K562 (cell line): ENCODE results near the gene C3. TPM values are rescaled to one million over a fixed set of nuclear protein-coding genes. Genes with fewer than 3 reads are reported as not detected.

Source experiments
- ATAC-seq: fragments of 200-7000 bp; cut with Tn5 transposase; 3 replicates; pipeline ENCODE4 v1.9.1; 2020; ENCODE audit warnings: moderate library complexity
- BruUV-seq: library from RNA; stranded (reverse); fragments of 400-500 nt; replicated peaks from 2 replicates; lab custom pipeline; 2021; lab: Mats Ljungman, UMichigan
- CTCF ChIA-PET: fragments of 300-600 bp; formaldehyde crosslinking; extraction: SDS; loops from one replicate; lab custom pipeline; 2021; ENCODE audit warnings: low intra/inter-chr PET ratio; lab: Yijun Ruan, JAX
- POLR2A ChIA-PET: fragments of 300-600, 350-650 bp; sonication (Branson Sonifier 250); formaldehyde crosslinking; extraction: SDS; loops from one replicate; lab custom pipeline; 2021; ENCODE audit warnings: antibody characterized with exemption, inconsistent platforms; lab: Yijun Ruan, JAX
- DNase-seq, 4 experiments: peaks; one replicate each; pipeline versions ENCODE4 v3.0.0 to v3.0.0-alpha.2; 2011 to 2018; ENCODE audit warnings: low spot score in 3 of 4, mixed read lengths in 3 of 4; ENCODE audit errors: extremely low read depth in 1 of 4
- FAIRE-seq: peaks from 2 replicates; lab custom pipeline; 2011; peaks lifted over from hg19 to GRCh38; lab: Jason Lieb, UNC
- H2AFZ ChIP-seq: 2 replicates; pipeline ENCODE4 v1.6.0; 2011; ENCODE audit warnings: low read depth, low read length, control low read depth, inconsistent platforms
- H3K27ac ChIP-seq: fragments of 200-600 bp; 3 replicates; pipeline ENCODE4 v1.8.0; 2011; ENCODE audit warnings: low read depth, mild to moderate bottlenecking, control low read depth, inconsistent platforms, low read length, moderate library complexity, mixed read lengths; ENCODE audit errors: extremely low read depth
- H3K27me3 ChIP-seq, 2 experiments: fragments of 300-600 bp in 1 of 2; 2 replicates in 1 of 2; 3 replicates in 1 of 2; pipeline versions ENCODE4 v1.6.0 to v1.8.0; 2011; ENCODE audit warnings: inconsistent platforms in 2 of 2, low read length in 2 of 2, mild to moderate bottlenecking in 1 of 2, mixed read lengths in 1 of 2, moderate library complexity in 1 of 2; ENCODE audit not compliant: control insufficient read depth in 2 of 2, insufficient read depth in 2 of 2
- H3K36me3 ChIP-seq: fragments of 300-600 bp; 3 replicates; pipeline ENCODE4 v1.8.0; 2011; ENCODE audit warnings: mild to moderate bottlenecking, low read length, inconsistent platforms; ENCODE audit not compliant: control insufficient read depth, insufficient read depth
- H3K4me1 ChIP-seq, 2 experiments: fragments of 200-600 bp in 1 of 2; replicated peaks in 1 of 2; 2 replicates in 1 of 2; 3 replicates in 1 of 2; pipeline versions ENCODE4 v1.5.1 to v1.8.0; 2011; ENCODE audit warnings: inconsistent platforms in 2 of 2, low read length in 2 of 2, mild to moderate bottlenecking in 1 of 2, mixed read lengths in 1 of 2, moderate library complexity in 1 of 2; ENCODE audit not compliant: control insufficient read depth in 2 of 2, insufficient read depth in 2 of 2
- H3K4me2 ChIP-seq: 2 replicates; pipeline ENCODE4 v1.6.1; 2011; ENCODE audit warnings: low read length, control low read depth, inconsistent platforms, mixed read lengths; ENCODE audit not compliant: insufficient read depth
- H3K4me3 ChIP-seq: fragments of 200-600 bp; sonication (generic), shearing (Covaris generic); 2 replicates; pipeline ENCODE4 v1.5.1; 2016; ENCODE audit warnings: control low read depth, inconsistent platforms
- H3K79me2 ChIP-seq: fragments of 200-600 bp; 3 replicates; pipeline ENCODE4 v1.8.0; 2011; ENCODE audit warnings: low read length, inconsistent platforms; ENCODE audit not compliant: control insufficient read depth, insufficient read depth
- H3K9ac ChIP-seq, 2 experiments: 2 replicates each; pipeline versions ENCODE4 v1.6.0 to v1.6.1; 2011; ENCODE audit warnings: low read depth in 2 of 2, low read length in 2 of 2, control low read depth in 1 of 2, inconsistent platforms in 1 of 2, mild to moderate bottlenecking in 1 of 2, mixed read lengths in 1 of 2; ENCODE audit not compliant: insufficient read depth in 1 of 2
- H3K9me1 ChIP-seq: one replicate; pipeline ENCODE4 v1.6.0; 2011; ENCODE audit warnings: inconsistent platforms, mild to moderate bottlenecking, low read length, moderate library complexity; ENCODE audit not compliant: control insufficient read depth, insufficient read depth
- H3K9me3 ChIP-seq: replicated peaks from 2 replicates; pipeline ENCODE4 v1.5.1; 2011; ENCODE audit warnings: low read depth, low read length, inconsistent platforms; ENCODE audit not compliant: control insufficient read depth, insufficient read depth
- H4K20me1 ChIP-seq: replicated peaks from 2 replicates; pipeline ENCODE4 v1.6.1; 2011; ENCODE audit warnings: low read length, inconsistent platforms, mixed read lengths; ENCODE audit not compliant: control insufficient read depth, insufficient read depth
- ARID1B ChIP-seq: fragments of 450-650 bp; IDR thresholded peaks from 2 replicates; pipeline ENCODE4 v1.6.1; 2016; ENCODE audit warnings: antibody characterized with exemption, mild to moderate bottlenecking, inconsistent platforms
- BHLHE40 ChIP-seq: IDR thresholded peaks from 2 replicates; pipeline ENCODE4 v1.6.1; 2011; ENCODE audit warnings: low read length, improper control_type of control experiment
- DACH1 ChIP-seq: fragments of 450-650 bp; IDR thresholded peaks from 2 replicates; pipeline ENCODE4 v1.6.1; 2018; ENCODE audit not compliant: partially characterized antibody
- GABPA ChIP-seq: fragments of 200-800 bp; sonication (Bioruptor generic); conservative IDR thresholded peaks from 2 replicates; pipeline ENCODE4 v1.6.1; 2016; ENCODE audit warnings: low read depth, missing genetic modification characterization, missing compliant biosample characterization
- MEF2D ChIP-seq: conservative IDR thresholded peaks from 2 replicates; pipeline ENCODE4 v1.6.1; 2016; ENCODE audit warnings: low read depth, missing genetic modification characterization, missing compliant biosample characterization
- NBN ChIP-seq: fragments of 450-650 bp; IDR thresholded peaks from 2 replicates; pipeline ENCODE4 v1.6.1; 2016; ENCODE audit warnings: low read depth, mild to moderate bottlenecking
- RAD21 ChIP-seq, 2 experiments: fragments of 250-450 bp in 1 of 2; fragments of 450-650 bp in 1 of 2; sonication (Bioruptor Pico) in 1 of 2; formaldehyde crosslinking in 1 of 2; IDR thresholded peaks in 1 of 2; conservative IDR thresholded peaks in 1 of 2; 2 replicates each; pipeline versions ENCODE4 v1.4.0 to v1.8.0; 2020 to 2022; ENCODE audit warnings: mild to moderate bottlenecking in 2 of 2, moderate library complexity in 1 of 2
- ZEB2 ChIP-seq: fragments of 450-650 bp; IDR thresholded peaks from 2 replicates; pipeline ENCODE4 v1.6.1; 2016
- ZNF696 ChIP-seq: fragments of 250-450 bp; sonication (Bioruptor Pico); conservative IDR thresholded peaks from 2 replicates; pipeline ENCODE4 v1.4.0; 2020; ENCODE audit warnings: mild to moderate bottlenecking, moderate library complexity
- WGBS: fragments of 100-300 bp; shearing (Covaris generic); methylation state at CpG from one replicate; pipeline ENCODE4 v1.1.6; 2016; ENCODE audit warnings: low coverage, mixed read lengths; ENCODE audit not compliant: insufficient coverage; ENCODE audit errors: missing lambda C conversion rate; 5-methylcytosine and 5-hydroxymethylcytosine counted together
- in situ Hi-C: fragments of 300-500 bp; cut with MboI; formaldehyde crosslinking; loops from 4 replicates; pipeline ENCODE4 v1.15.0; 2018; ENCODE audit warnings: inconsistent platforms, mixed read lengths
- intact Hi-C: fragments of 100-400 bp; cut with micrococcal nuclease; formaldehyde crosslinking; loops from 2 replicates; pipeline ENCODE4 v1.14.2; 2022
- polyA plus RNA-seq, 8 experiments: library from polyadenylated mRNA; depleted of rRNA in 4 of 8; stranded (reverse) in 5 of 8; unstranded in 3 of 8; fragments of >200 nt; fragmentation: Nextera tagmentation in 2 of 8; fragmentation: Illumina TruSeq in 1 of 8; extraction: Ambion mirVana in 2 of 8; extraction: Trizol in 1 of 8; gene quantifications; 2 replicates each; pipeline versions ENCODE4 v1.2.1 to v1.2.3, GENCODE V29; 2011 to 2014; ENCODE audit warnings: inconsistent platforms in 1 of 8, missing spikeins in 1 of 8
- total RNA-seq, 7 experiments: library from RNA; depleted of rRNA in 6 of 7; stranded (reverse); fragments of >200 nt in 6 of 7; fragmentation: Illumina TruSeq in 2 of 7; extraction: Trizol in 2 of 7; gene quantifications; 2 replicates each; pipeline versions ENCODE4 v1.2.1 to v1.2.3, GENCODE V29; 2011 to 2021; ENCODE audit warnings: low replicate concordance in 1 of 7

The C3 gene
- total and polyA plus RNA-seq, 9 of the 15 experiments (the other 6 are each of a cell fraction or from before 2014, with no cell fraction given), result 0.59 to 10.6 (median 2.2) TPM

- no peaks in the 10 kb centered on the region for H4K20me1 ChIP-seq
- DNase-seq, result no peak
- POLR2A ChIA-PET, result interaction anchor here (0.5 to 1.4 kb wide), 6 partner anchors 10 to 1534 kb away, joined by 3 to 7 read pairs (median 4); partner anchors contain the start of gene TNFSF9
- ATAC-seq, result no peak
- peak overlapping the region; percentile 99 for H2AFZ ChIP-seq
- no TSS peak for BruUV-seq
- no peaks in the 10 kb centered on the region; the same call in none of the 2 replicates for H3K9me3 ChIP-seq
- CTCF ChIA-PET, result no interaction called here
- H3K4me1 ChIP-seq, result peaks cover 26 to 32% of the 10 kb centered on the region in 2 experiments
- peak overlapping the region; percentile 47; the same call in 1 of the 3 replicates for H3K27ac ChIP-seq
- no peaks in the 10 kb centered on the region for H3K27me3 ChIP-seq
- in situ Hi-C loops, result no loop called here
- H3K4me2 ChIP-seq, result peak overlapping the region; percentile 98
- intact Hi-C loops, result no loop called here
- peak overlapping the region; percentile 47 to 76; a peak in 2 of 4 replicates for H3K9ac ChIP-seq
- 23% methylated on average over 9 of the region's 10 CpGs for WGBS
- TF ChIP-seq GABPA (tag) (no peak), ZNF696 (CRISPR knock-in tag) (no peak), ZEB2 (peak; percentile 86), DACH1 (no peak), NBN (no peak), MEF2D (tag) (no peak), ARID1B (0 out of 2 replicates have a peak, but pooled peaks have one; percentile 7), RAD21 (CRISPR knock-in tag; conservative IDR thresholded peaks at IDR 0.05 in 1 of 2, IDR thresholded peaks at IDR 0.05 in 1 of 2) (no peak), BHLHE40 (peak; percentile 33; the same call in 1 of the 2 replicates)
- H3K36me3 ChIP-seq, result no peaks in the 10 kb centered on the region; the same call in 2 of the 3 replicates
- H3K4me3 ChIP-seq, result peak overlapping the region; percentile 36; the same call in 1 of the 2 replicates
- H3K9me1 ChIP-seq, result no peaks in the 10 kb centered on the region
- no peaks in the 10 kb centered on the region for H3K79me2 ChIP-seq
- no peak for FAIRE-seq
Observed at GRCh38 chr19:6677495-6677882, 43.0 kb downstream of the C3 start.
